DMS114 treated with DMSO at 0.1 percent for 48 hours (cell line): ENCODE measurements around the gene HJV.

Source experiments
- DNase-seq: peaks from one replicate; lab custom pipeline; 2025; ENCODE audit not compliant: unreplicated experiment; lab: John Stamatoyannopoulos, UW

Gene HJV

GRCh38 chr1:145994391-145995120 lies 27.0 kb downstream of the HJV start:
- no peak for DNase-seq

GRCh38 chr1:145993618-145994390 lies 27.7 kb downstream of the HJV start:
- no peak for DNase-seq

GRCh38 chr1:145992958-145993617 lies 28.4 kb downstream of the HJV start:
- DNase-seq: no peak

- no peak for DNase-seq
Observed at GRCh38 chr1:145992502-145992936, 29.0 kb downstream of the HJV start.

GRCh38 chr1:145991735-145992412 lies 29.7 kb downstream of the HJV start:
- no peak for DNase-seq

GRCh38 chr1:145990249-145990855 lies 31.2 kb downstream of the HJV start:
- no peak for DNase-seq

GRCh38 chr1:145988773-145989172 lies 32.8 kb downstream of the HJV start:
- DNase-seq: no peak

- DNase-seq: no peak
Observed at GRCh38 chr1:145987926-145988325, 33.6 kb downstream of the HJV start.

GRCh38 chr1:145986551-145986950 lies 35.0 kb downstream of the HJV start:
- DNase-seq: no peak

GRCh38 chr1:145985502-145986439 lies 35.8 kb downstream of the HJV start:
- no peak for DNase-seq

- no peak for DNase-seq
Observed at GRCh38 chr1:145985129-145985501, 36.4 kb downstream of the HJV start.

- DNase-seq: no peak
Observed at GRCh38 chr1:145983960-145984830, 37.3 kb downstream of the HJV start.

GRCh38 chr1:145983206-145983675 lies 38.3 kb downstream of the HJV start:
- no peak for DNase-seq

- no peak for DNase-seq
Observed at GRCh38 chr1:145982010-145982723, 39.4 kb downstream of the HJV start.

GRCh38 chr1:145980457-145980994 lies 41.0 kb downstream of the HJV start:
- no peak for DNase-seq

- no peak for DNase-seq
Observed at GRCh38 chr1:145979746-145980456, 41.6 kb downstream of the HJV start.
